NCI-H2196 treated with DMSO at 0.1 percent for 48 hours (cell line): ENCODE data around the gene MCTS1.
"Not testable (repeated sequence)": the region's sequence is repeated elsewhere in the genome, so short reads cannot be mapped to it uniquely, and the experiment has no call there.

Experiments
- DNase-seq: peaks from one replicate; lab custom pipeline; 2025; ENCODE audit not compliant: unreplicated experiment; lab: John Stamatoyannopoulos, UW

The MCTS1 gene

DNA sequence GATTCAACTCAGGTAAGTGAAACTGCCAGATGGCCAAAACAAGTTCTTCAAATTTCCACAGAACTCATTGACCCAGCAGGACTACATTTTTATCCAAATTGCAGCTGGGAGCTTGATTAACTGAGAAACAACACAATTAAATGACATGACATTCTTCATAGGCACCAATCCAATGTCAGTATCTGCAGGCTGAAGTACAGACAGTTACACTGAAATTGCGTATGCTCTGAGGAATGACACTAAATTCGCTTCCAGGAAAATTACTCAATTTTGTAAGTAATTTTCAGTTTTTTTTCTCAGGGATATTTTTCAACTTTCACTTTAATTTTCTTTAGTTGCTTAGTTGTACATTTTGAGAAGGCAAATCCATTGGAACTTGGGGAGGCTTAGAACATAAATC, 21.5 kb downstream of the MCTS1 start:
- no peak for DNase-seq

DNA sequence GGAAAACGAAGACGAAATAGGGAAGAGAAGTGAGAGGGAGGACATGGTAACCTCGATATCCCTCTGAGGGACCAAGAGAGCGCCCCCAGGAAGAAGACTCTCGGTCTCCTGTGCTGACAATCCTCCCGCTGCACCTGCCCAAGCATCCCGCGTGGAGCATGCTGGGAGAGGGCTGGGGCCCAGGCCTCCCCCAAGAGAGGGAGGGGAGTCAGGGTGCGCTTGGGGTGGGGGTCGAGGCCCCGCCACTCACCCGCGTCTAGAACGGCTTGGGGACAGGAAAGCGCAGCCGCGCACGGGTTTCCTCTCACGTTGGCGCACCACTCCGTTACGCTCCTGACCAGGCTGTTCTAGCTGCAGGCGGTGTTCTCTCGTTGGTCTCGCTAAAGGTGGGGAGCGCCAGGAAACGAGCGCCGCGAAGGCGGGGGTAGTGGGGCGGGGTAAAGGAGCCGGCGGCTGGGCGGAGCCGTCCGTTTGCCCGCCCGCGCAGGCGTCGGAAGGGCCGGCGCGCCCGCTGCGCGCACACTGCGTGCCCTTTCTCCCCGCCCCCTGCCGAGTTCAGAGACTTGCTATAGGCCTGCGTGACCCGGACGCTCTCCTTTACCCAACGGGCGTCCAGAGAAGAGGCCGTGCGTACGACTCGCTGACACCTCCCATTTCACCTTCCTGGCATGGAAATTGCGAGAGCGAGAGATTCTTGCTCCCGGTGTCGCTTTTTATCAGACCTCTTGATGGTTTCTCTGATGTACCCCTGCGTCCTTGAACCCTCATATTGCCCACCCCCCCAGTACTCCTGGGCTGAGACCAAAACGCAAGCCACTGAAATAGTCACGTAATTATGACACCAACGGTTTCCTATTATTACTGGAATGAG, 26.0 kb downstream of the MCTS1 start, which contains the start of gene C1GALT1C1:
Gene C1GALT1C1, minus strand, starts transcription at position 388 of the 871 bp plus-strand sequence. CDS start 2,888 bp downstream, outside the sequence.
- peak; percentile 83 for DNase-seq

DNA sequence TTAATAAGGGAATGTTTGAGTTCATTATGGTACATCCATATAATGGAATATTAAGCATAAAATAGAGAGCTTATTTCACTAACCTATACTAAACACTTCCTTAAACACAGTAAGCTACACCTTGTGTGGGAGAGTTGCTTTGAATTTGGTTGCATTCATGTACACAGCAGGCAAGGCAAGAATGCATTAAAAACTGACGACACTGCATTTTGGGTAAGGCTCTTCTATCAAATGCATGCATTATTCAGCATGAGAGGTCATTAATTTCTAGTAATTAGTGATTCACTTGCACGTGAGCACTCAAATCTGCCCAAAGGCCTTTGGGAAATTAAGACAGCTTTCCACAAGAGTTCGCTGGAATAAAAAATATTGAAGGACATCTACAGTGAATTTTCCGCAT, 34.7 kb downstream of the MCTS1 start:
- no peak for DNase-seq

DNA sequence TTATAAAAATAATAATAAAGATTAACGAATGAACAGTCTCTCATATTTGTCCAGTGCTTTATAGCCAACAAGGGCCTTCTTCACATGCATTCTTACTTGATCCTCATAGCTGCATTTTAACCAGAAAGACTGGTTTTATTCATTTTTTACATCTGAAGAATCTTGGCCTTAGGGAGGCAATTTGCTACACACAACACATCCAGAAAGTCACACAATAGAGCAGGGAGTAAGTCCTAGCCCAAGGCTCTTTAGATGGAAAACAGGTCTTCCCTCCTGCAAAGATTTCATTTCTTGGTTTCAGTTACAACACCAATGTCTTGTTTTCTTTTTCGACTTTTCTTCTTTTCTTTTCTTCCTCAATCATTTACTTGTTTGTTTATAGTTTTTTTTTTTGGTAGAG, 39.0 kb downstream of the MCTS1 start:
- DNase-seq: no peak

DNA sequence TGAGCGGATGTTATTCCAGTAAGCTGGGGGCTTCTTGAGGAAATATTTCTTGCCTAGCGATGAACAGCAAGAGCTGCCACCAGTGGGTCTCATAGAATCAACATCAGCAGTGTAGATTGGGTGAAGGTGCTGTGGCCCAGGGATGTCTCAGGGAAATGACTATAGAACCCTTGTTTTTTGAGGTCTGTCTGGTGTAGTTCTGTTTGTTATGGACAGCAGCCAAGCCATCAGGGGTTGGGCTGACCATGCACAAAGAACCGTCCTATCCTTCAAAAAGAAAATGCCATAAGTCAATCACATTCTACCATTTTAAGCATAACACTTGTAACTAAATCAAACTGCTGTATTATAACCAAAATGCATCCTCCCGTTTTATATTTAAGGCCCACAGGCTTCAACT, 43.2 kb downstream of the MCTS1 start:
- no peak for DNase-seq

DNA sequence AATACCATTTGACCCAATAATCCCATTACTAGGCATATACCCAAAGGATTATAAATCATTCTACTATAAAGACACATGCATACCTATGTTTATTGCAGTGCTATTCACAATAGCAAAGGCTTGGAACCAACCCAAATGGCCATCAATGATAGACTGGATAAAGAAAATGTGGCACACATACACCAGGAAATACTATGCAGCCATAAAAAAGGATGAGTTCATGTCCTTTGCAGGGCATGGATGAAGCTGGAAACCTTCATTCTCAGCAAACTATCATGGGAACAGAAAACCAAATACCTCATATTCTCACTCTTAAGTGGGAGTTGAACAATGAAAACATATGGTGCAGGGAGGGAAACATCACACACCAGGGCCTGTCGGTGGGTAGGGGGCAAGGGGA, 48.4 kb downstream of the MCTS1 start:
- DNase-seq: not testable (repeated sequence)

DNA sequence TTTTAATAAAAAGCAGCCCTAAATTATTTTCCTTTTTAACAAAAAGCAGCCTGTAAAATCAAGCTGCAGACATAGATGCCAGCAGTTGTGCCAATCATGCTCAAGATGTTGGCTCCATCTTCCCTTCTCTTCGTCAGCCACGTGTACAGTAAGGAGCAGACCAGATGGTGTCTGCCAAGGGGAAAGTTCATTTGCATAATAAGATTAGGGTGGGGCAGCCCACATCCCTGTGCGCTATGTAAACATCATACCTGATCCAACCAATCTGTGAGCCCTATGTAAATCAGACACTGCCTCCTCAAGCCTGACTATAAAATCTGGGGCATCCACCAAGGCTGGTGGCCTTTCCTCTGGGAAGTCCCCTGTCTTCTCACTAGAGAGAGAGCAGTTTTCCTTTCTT, 49.1 kb downstream of the MCTS1 start:
- DNase-seq: peak; percentile 8

DNA sequence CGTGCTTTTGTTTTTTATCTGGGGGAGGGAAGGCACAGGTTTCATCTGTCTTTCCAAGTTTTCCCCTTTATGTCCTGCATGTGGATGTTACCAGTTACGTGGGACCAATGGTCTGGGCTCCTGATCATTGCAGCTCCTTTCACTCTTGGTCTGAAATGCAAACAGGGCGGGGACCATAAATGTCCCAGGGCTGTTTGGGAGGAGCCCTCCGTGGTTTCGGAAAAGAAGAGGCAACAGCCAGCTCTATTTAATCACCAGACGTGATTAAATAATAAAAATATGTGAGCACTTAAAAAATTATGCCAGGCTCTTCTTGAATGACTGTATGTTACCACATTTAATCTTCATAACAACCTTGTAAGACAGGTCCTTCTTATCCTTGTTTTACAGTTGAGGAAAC, 56.7 kb downstream of the MCTS1 start:
- DNase-seq: no peak
